SK-N-SH (cell line): ENCODE results near the gene PMEPA1. TPM values are rescaled to one million over a fixed set of nuclear protein-coding genes. Genes with fewer than 3 reads are reported as not detected.
A peak's percentile ranks its signal among the peaks of the same experiment; 100 is the strongest.

Experiments
- CTCF ChIA-PET: fragments of 300-600, 350-600 bp; formaldehyde crosslinking; extraction: SDS; loops from one replicate; lab custom pipeline; 2021; lab: Yijun Ruan, JAX
- POLR2A ChIA-PET: fragments of 350-600 bp; sonication (Branson Sonifier 250); formaldehyde crosslinking; extraction: SDS; loops from one replicate; lab custom pipeline; 2020; ENCODE audit warnings: antibody characterized with exemption, inconsistent platforms; lab: Yijun Ruan, JAX
- DNase-seq: peaks from one replicate; pipeline ENCODE4 v3.0.0; 2012
- H2AFZ ChIP-seq: fragments of 200-600 bp; sonication (generic); 2 replicates; pipeline ENCODE4 v1.8.1; 2016; ENCODE audit warnings: antibody characterized with exemption, mild to moderate bottlenecking, low read depth
- H3F3A ChIP-seq: fragments of 200-600 bp; sonication (generic); replicated peaks from 2 replicates; pipeline ENCODE3; 2016; ENCODE audit warnings: antibody characterized with exemption, mild to moderate bottlenecking; ENCODE audit not compliant: insufficient read depth
- H3K27ac ChIP-seq, 2 experiments: fragments of 200-500 bp in 1 of 2; fragments of 200-600 bp in 1 of 2; sonication (Bioruptor generic) in 1 of 2; sonication (generic), shearing (Covaris generic) in 1 of 2; 2 replicates each; pipeline versions ENCODE4 v1.5.1 to v1.6.1; 2014 to 2016; ENCODE audit warnings: low read depth in 2 of 2, inconsistent platforms in 1 of 2, low read length in 1 of 2, mild to moderate bottlenecking in 1 of 2, mixed read lengths in 1 of 2
- H3K27me3 ChIP-seq: fragments of 200-600 bp; sonication (generic), shearing (Covaris generic); 2 replicates; pipeline ENCODE4 v1.6.1; 2016; ENCODE audit warnings: mixed run types; ENCODE audit not compliant: insufficient read depth
- H3K36me3 ChIP-seq, 2 experiments: fragments of 200-500 bp in 1 of 2; fragments of 200-600 bp in 1 of 2; sonication (Bioruptor generic) in 1 of 2; sonication (generic) in 1 of 2; replicated peaks in 1 of 2; 2 replicates each; pipeline versions ENCODE3 to v1.5.1; 2014 to 2016; ENCODE audit warnings: low read length in 1 of 2, mild to moderate bottlenecking in 1 of 2; ENCODE audit not compliant: insufficient read depth in 2 of 2, control insufficient read depth in 1 of 2
- H3K4me1 ChIP-seq, 2 experiments: fragments of 200-500 bp in 1 of 2; fragments of 200-600 bp in 1 of 2; sonication (Bioruptor generic) in 1 of 2; sonication (generic), shearing (Covaris generic) in 1 of 2; 2 replicates each; pipeline versions ENCODE4 v1.5.1 to v1.6.1; 2014 to 2016; ENCODE audit warnings: low read depth in 1 of 2, low read length in 1 of 2, mixed run types in 1 of 2; ENCODE audit not compliant: insufficient read depth in 2 of 2, control insufficient read depth in 1 of 2
- H3K4me2 ChIP-seq: fragments of 200-600 bp; sonication (generic), shearing (Covaris generic); 2 replicates; pipeline ENCODE4 v1.6.1; 2017; ENCODE audit warnings: mixed run types
- H3K4me3 ChIP-seq, 2 experiments: fragments of 200-500 bp in 1 of 2; fragments of 200-600 bp in 1 of 2; sonication (Bioruptor generic) in 1 of 2; sonication (generic), shearing (Covaris generic) in 1 of 2; 2 replicates each; pipeline versions ENCODE4 v1.5.1 to v1.8.1; 2014 to 2016; ENCODE audit warnings: low read depth in 2 of 2, inconsistent platforms in 1 of 2, low read length in 1 of 2, mild to moderate bottlenecking in 1 of 2, mixed read lengths in 1 of 2, moderate library complexity in 1 of 2
- H3K79me2 ChIP-seq: fragments of 200-600 bp; sonication (generic); 2 replicates; pipeline ENCODE4 v1.8.1; 2017; ENCODE audit warnings: mild to moderate bottlenecking; ENCODE audit not compliant: insufficient read depth
- H3K9ac ChIP-seq: fragments of 200-600 bp; sonication (generic); 2 replicates; pipeline ENCODE4 v1.6.1; 2017; ENCODE audit warnings: mixed run types
- H3K9me2 ChIP-seq: fragments of 200-600 bp; sonication (generic); 2 replicates; pipeline ENCODE4 v1.6.1; 2017; ENCODE audit warnings: mixed run types
- H3K9me3 ChIP-seq: fragments of 200-600 bp; sonication (generic); 2 replicates; pipeline ENCODE4 v1.6.1; 2017; ENCODE audit warnings: mixed run types, mild to moderate bottlenecking, moderate library complexity
- H4K20me1 ChIP-seq: fragments of 200-600 bp; sonication (generic); 2 replicates; pipeline ENCODE4 v1.6.1; 2017; ENCODE audit warnings: mild to moderate bottlenecking, mixed run types; ENCODE audit not compliant: insufficient read depth
- CTCF ChIP-seq: fragments of 200-600 bp; sonication (generic); IDR thresholded peaks from 2 replicates; pipeline ENCODE4 v1.6.1; 2017; ENCODE audit warnings: antibody characterized with exemption, mild to moderate bottlenecking, moderate library complexity
- EP300 ChIP-seq, 2 experiments: IDR thresholded peaks; 2 replicates each; pipeline versions ENCODE4 v1.4.0 to v1.6.1; 2012; ENCODE audit warnings: borderline replicate concordance in 1 of 2, low read depth in 1 of 2, low read length in 1 of 2
- EZH2phosphoT487 ChIP-seq: fragments of 200-600 bp; sonication (generic); IDR thresholded peaks from 2 replicates; pipeline ENCODE4 v1.6.1; 2017; ENCODE audit warnings: low read depth, mixed run types, mild to moderate bottlenecking, antibody characterized with exemption, moderate library complexity, borderline replicate concordance
- FOSL2 ChIP-seq: IDR thresholded peaks from 2 replicates; pipeline ENCODE4 v1.4.0; 2012; ENCODE audit warnings: low read depth, mild to moderate bottlenecking, moderate library complexity, borderline replicate concordance
- FOXM1 ChIP-seq: IDR thresholded peaks from 2 replicates; pipeline ENCODE4 v1.4.0; 2012; ENCODE audit warnings: low read depth, mild to moderate bottlenecking
- GABPA ChIP-seq: IDR thresholded peaks from 2 replicates; pipeline ENCODE4 v1.4.0; 2012; ENCODE audit warnings: low read depth, mild to moderate bottlenecking
- GATA2 ChIP-seq: sonication (generic); formaldehyde crosslinking; IDR thresholded peaks from 2 replicates; pipeline ENCODE4 v1.5.0; 2020; ENCODE audit warnings: mild to moderate bottlenecking, missing genetic modification reagents
- IRF3 ChIP-seq: fragments of 150-350 bp; IDR thresholded peaks from 2 replicates; pipeline ENCODE4 v1.6.1; 2016; ENCODE audit warnings: mild to moderate bottlenecking, low read depth, low read length
- MXI1 ChIP-seq: IDR thresholded peaks from 2 replicates; pipeline ENCODE4 v1.6.1; 2012; ENCODE audit warnings: mild to moderate bottlenecking, low read depth, low read length, improper control_type of control experiment
- NRF1 ChIP-seq: IDR thresholded peaks from 2 replicates; pipeline ENCODE4 v1.6.1; 2012; ENCODE audit warnings: low read depth, mild to moderate bottlenecking, low read length
- POLR2AphosphoS5 ChIP-seq: IDR thresholded peaks from 2 replicates; pipeline ENCODE4 v1.6.1; 2012; ENCODE audit warnings: low read depth, low read length
- RAD21 ChIP-seq: IDR thresholded peaks from 2 replicates; pipeline ENCODE4 v1.6.1; 2012; ENCODE audit warnings: mild to moderate bottlenecking, low read length
- RXRA ChIP-seq: IDR thresholded peaks from 2 replicates; pipeline ENCODE4 v1.4.0; 2012; ENCODE audit warnings: low read depth, mild to moderate bottlenecking, borderline replicate concordance
- SIN3A ChIP-seq: IDR thresholded peaks from 2 replicates; pipeline ENCODE4 v1.6.1; 2012; ENCODE audit warnings: low read depth, mild to moderate bottlenecking, low read length, moderate library complexity, borderline replicate concordance
- SMC3 ChIP-seq: IDR thresholded peaks from 2 replicates; pipeline ENCODE4 v1.6.1; 2012; ENCODE audit warnings: low read depth, low read length, improper control_type of control experiment
- TAF1 ChIP-seq: IDR thresholded peaks from 2 replicates; pipeline ENCODE4 v1.6.1; 2012; ENCODE audit warnings: low read depth, mild to moderate bottlenecking, low read length, moderate library complexity, borderline replicate concordance
- TCF12 ChIP-seq: IDR thresholded peaks from 2 replicates; pipeline ENCODE4 v1.4.0; 2012
- USF1 ChIP-seq: IDR thresholded peaks from 2 replicates; pipeline ENCODE4 v1.4.0; 2012; ENCODE audit warnings: low read depth, borderline replicate concordance
- ZBTB33 ChIP-seq: IDR thresholded peaks from 2 replicates; pipeline ENCODE4 v1.4.0; 2012; ENCODE audit warnings: low read depth, borderline replicate concordance
- WGBS: methylation state at CpG from one replicate; pipeline ENCODE4 v1.1.6; 2017; ENCODE audit warnings: low lambda C conversion rate; 5-methylcytosine and 5-hydroxymethylcytosine counted together
- polyA plus RNA-seq, 3 experiments: library from polyadenylated mRNA; depleted of rRNA; stranded (reverse); fragments of >200 nt; gene quantifications; 2 replicates each; pipeline ENCODE4 v1.2.3, GENCODE V29; 2012

The PMEPA1 gene
- polyA plus RNA-seq, 1 of the 3 experiments (the other 2 are of a cell fraction): 7.1 TPM

GRCh38 chr20:57683881-57684807 is 25.7 kb downstream of the PMEPA1 start:
- no peak for TF ChIP-seq SIN3A
- no peak for TF ChIP-seq TAF1
- no peak for TF ChIP-seq TCF12
- no peak for TF ChIP-seq FOSL2
- no peak for TF ChIP-seq FOXM1
- TF ChIP-seq USF1: no peak
- no peak for TF ChIP-seq RXRA
- Histone ChIP-seq H3K79me2 (peaks cover 100% of the 10 kb centered on the region), H4K20me1 (peaks cover 94% of the 10 kb centered on the region), H3K36me3 (peaks cover 0 to 4% of the 10 kb centered on the region in 2 experiments), H3K9ac (no peak overlapping the region), H3K27me3 (no peaks in the 10 kb centered on the region), H3K4me3 (no peak overlapping the region), H3K9me2 (no peaks in the 10 kb centered on the region), H3F3A (no peaks in the 10 kb centered on the region), H2AFZ (no peak overlapping the region), H3K4me1 (peaks cover 14 to 100% of the 10 kb centered on the region in 2 experiments; a peak in 2 of 4 replicates), H3K9me3 (no peaks in the 10 kb centered on the region), H3K4me2 (0 out of 2 replicates have a peak overlapping the region, but pooled peaks have one; percentile 7), H3K27ac (peak overlapping the region in 1 of 2 experiments; percentile 94; a peak in 2 of 4 replicates)
- 90% methylated on average over 23 of the region's 26 CpGs for WGBS
- CTCF ChIA-PET: interaction anchor here (4.2 kb wide), 1 partner anchor 30 kb away, joined by 19 read pairs; no protein-coding TSS in a partner anchor
- POLR2A ChIA-PET: interaction anchor here (0.6 to 1.0 kb wide), 2 partner anchors 8 to 692 kb away, joined by 3 read pairs; no protein-coding TSS in a partner anchor
- no peak for DNase-seq

- peaks cover 99% of the 10 kb centered on the region for H4K20me1 ChIP-seq
- peaks cover 14 to 100% of the 10 kb centered on the region in 2 experiments; a peak in 2 of 4 replicates for H3K4me1 ChIP-seq
- TF ChIP-seq SMC3 (no peak), RAD21 (no peak), GABPA (no peak), GATA2 (CRISPR knock-in tag) (no peak), MXI1 (no peak), CTCF (no peak), NRF1 (no peak), EP300 (IDR thresholded peaks at IDR 0.05; ENCODE audit: borderline replicate concordance in 1 of 2, low read depth in 1 of 2, low read length in 1 of 2) (no peak), FOSL2 (no peak), IRF3 (no peak), ZBTB33 (no peak), EZH2phosphoT487 (no peak), POLR2AphosphoS5 (no peak)
- peak overlapping the region in 1 of 2 experiments; percentile 94; a peak in 2 of 4 replicates for H3K27ac ChIP-seq
- WGBS: 73% methylated on average over 7 of the region's 7 CpGs
- no peak overlapping the region for H3K4me2 ChIP-seq
- H3K36me3 ChIP-seq: peaks cover 0 to 6% of the 10 kb centered on the region in 2 experiments
- H3F3A ChIP-seq: no peaks in the 10 kb centered on the region
- no peak for DNase-seq
- H3K9ac ChIP-seq: no peak overlapping the region
- H3K9me2 ChIP-seq: no peaks in the 10 kb centered on the region
- no peak overlapping the region for H2AFZ ChIP-seq
- H3K79me2 ChIP-seq: peaks cover 100% of the 10 kb centered on the region
- H3K4me3 ChIP-seq: no peak overlapping the region
- CTCF ChIA-PET: interaction anchor here (0.7 to 4.2 kb wide), 3 partner anchors 10 to 29 kb away, joined by 3 to 19 read pairs (median 8); no protein-coding TSS in a partner anchor
- POLR2A ChIA-PET: no interaction called here
- no peaks in the 10 kb centered on the region for H3K27me3 ChIP-seq
- H3K9me3 ChIP-seq: no peaks in the 10 kb centered on the region
Observed at GRCh38 chr20:57683287-57683686, 26.5 kb downstream of the PMEPA1 start.
